H1 (cell line): Measurements from ENCODE around the gene FBXO28. TPM values are rescaled to one million over a fixed set of nuclear protein-coding genes. Genes with fewer than 3 reads are reported as not detected.

Experiments
- CTCF ChIA-PET: fragments of 300-600 bp; sonication (Branson Sonifier 250); formaldehyde crosslinking; loops from one replicate; lab custom pipeline; 2021; ENCODE audit not compliant: partially characterized antibody; lab: Charles Lee
- POLR2A ChIA-PET: fragments of 300-600 bp; sonication (Branson Sonifier 250); formaldehyde crosslinking; loops from one replicate; lab custom pipeline; 2021; ENCODE audit warnings: inconsistent platforms; ENCODE audit not compliant: partially characterized antibody; lab: Charles Lee
- DNase-seq, 2 experiments: peaks; one replicate each; pipeline versions ENCODE4 v3.0.0 to v3.0.0-alpha.2; 2010 to 2022; ENCODE audit warnings: low spot score in 2 of 2, low read depth in 1 of 2, mixed read lengths in 1 of 2
- FAIRE-seq: peaks from 2 replicates; lab custom pipeline; 2011; peaks lifted over from hg19 to GRCh38; lab: Jason Lieb, UNC
- H2AFZ ChIP-seq: 2 replicates; pipeline ENCODE4 v1.8.1; 2012; ENCODE audit warnings: low read length, inconsistent platforms
- H2AK5ac ChIP-seq: 2 replicates; pipeline ENCODE4 v1.6.1; 2013; ENCODE audit warnings: low read depth, low read length
- H2BK120ac ChIP-seq: replicated peaks from 2 replicates; pipeline ENCODE3; 2013; ENCODE audit warnings: low read depth, low read length, inconsistent platforms
- H2BK12ac ChIP-seq: 2 replicates; pipeline ENCODE4 v1.6.1; 2013; ENCODE audit warnings: low read depth, low read length
- H2BK15ac ChIP-seq: 2 replicates; pipeline ENCODE4 v1.6.1; 2013; ENCODE audit warnings: low read length
- H2BK20ac ChIP-seq: 2 replicates; pipeline ENCODE4 v1.6.1; 2013; ENCODE audit warnings: low read length
- H2BK5ac ChIP-seq: 2 replicates; pipeline ENCODE4 v1.6.1; 2013; ENCODE audit warnings: low read depth, low read length
- H3K14ac ChIP-seq: 2 replicates; pipeline ENCODE4 v1.6.1; 2013; ENCODE audit warnings: inconsistent platforms; ENCODE audit not compliant: insufficient read length
- H3K18ac ChIP-seq: 2 replicates; pipeline ENCODE4 v1.6.1; 2013; ENCODE audit warnings: low read length; ENCODE audit errors: extremely low read depth
- H3K23ac ChIP-seq: 2 replicates; pipeline ENCODE4 v1.6.1; 2013; ENCODE audit warnings: inconsistent platforms; ENCODE audit not compliant: insufficient read length
- H3K23me2 ChIP-seq: 2 replicates; pipeline ENCODE4 v1.6.1; 2013; ENCODE audit warnings: low read depth, low read length
- H3K27ac ChIP-seq: 2 replicates; pipeline ENCODE4 v1.6.1; 2011; ENCODE audit warnings: low read depth, low read length, inconsistent platforms
- H3K27me3 ChIP-seq, 4 experiments: replicated peaks in 1 of 4; 1 replicate in 1 of 4; 2 replicates in 3 of 4; pipeline versions ENCODE4 v1.6.1 to v1.8.1; 2011 to 2013; ENCODE audit warnings: low read length in 3 of 4, mild to moderate bottlenecking in 3 of 4, inconsistent platforms in 2 of 4, mixed read lengths in 2 of 4, moderate library complexity in 1 of 4; ENCODE audit not compliant: control insufficient read depth in 3 of 4, insufficient read depth in 3 of 4; ENCODE audit errors: extremely low read depth in 1 of 4
- H3K36me3 ChIP-seq, 4 experiments: 2 replicates each; pipeline versions ENCODE4 v1.6.1 to v1.8.1; 2011 to 2013; ENCODE audit warnings: mild to moderate bottlenecking in 4 of 4, low read length in 3 of 4, moderate library complexity in 2 of 4, control low read depth in 1 of 4, inconsistent platforms in 1 of 4; ENCODE audit not compliant: insufficient read depth in 4 of 4, control insufficient read depth in 2 of 4
- H3K4ac ChIP-seq: replicated peaks from 2 replicates; pipeline ENCODE3; 2013; ENCODE audit warnings: low read length, low read depth, mixed read lengths, inconsistent platforms; ENCODE audit not compliant: insufficient read length
- H3K4me1 ChIP-seq, 4 experiments: replicated peaks in 1 of 4; 1 replicate in 1 of 4; 2 replicates in 3 of 4; pipeline versions ENCODE4 v1.6.1 to v1.8.1; 2011 to 2013; ENCODE audit warnings: low read length in 3 of 4, inconsistent platforms in 2 of 4, mixed read lengths in 1 of 4; ENCODE audit not compliant: insufficient read depth in 4 of 4, control insufficient read depth in 3 of 4
- H3K4me2 ChIP-seq, 2 experiments: 2 replicates each; pipeline versions ENCODE4 v1.6.1 to v1.8.1; 2011 to 2013; ENCODE audit warnings: low read depth in 2 of 2, low read length in 2 of 2, control low read depth in 1 of 2, inconsistent platforms in 1 of 2, mild to moderate bottlenecking in 1 of 2; ENCODE audit not compliant: insufficient read depth in 1 of 2
- H3K4me3 ChIP-seq, 4 experiments: fragments of 200-600, 300-600 bp in 1 of 4; sonication (generic), shearing (Covaris generic), sonication (Bioruptor Twin) in 1 of 4; 2 replicates each; pipeline versions ENCODE4 v1.5.1 to v1.8.1; 2011 to 2016; ENCODE audit warnings: low read length in 4 of 4, low read depth in 3 of 4, control low read depth in 2 of 4, inconsistent platforms in 2 of 4, mild to moderate bottlenecking in 2 of 4, mixed read lengths in 1 of 4, moderate library complexity in 1 of 4; ENCODE audit not compliant: insufficient read depth in 2 of 4; ENCODE audit errors: extremely low read depth in 1 of 4
- H3K56ac ChIP-seq: replicated peaks from 2 replicates; pipeline ENCODE3; 2013; ENCODE audit warnings: low read depth, mild to moderate bottlenecking, mixed read lengths, low read length, inconsistent platforms; ENCODE audit not compliant: insufficient read length
- H3K79me1 ChIP-seq: 2 replicates; pipeline ENCODE4 v1.6.1; 2013; ENCODE audit warnings: low read depth, low read length, control low read depth
- H3K79me2 ChIP-seq, 2 experiments: 2 replicates each; pipeline versions ENCODE4 v1.6.1 to v1.8.1; 2012 to 2013; ENCODE audit warnings: low read length in 2 of 2, mild to moderate bottlenecking in 2 of 2, inconsistent platforms in 1 of 2; ENCODE audit not compliant: insufficient read depth in 2 of 2, control insufficient read depth in 1 of 2
- H3K9ac ChIP-seq, 4 experiments: replicated peaks in 1 of 4; 1 replicate in 1 of 4; 2 replicates in 3 of 4; pipeline versions ENCODE4 v1.6.1 to v1.8.1; 2011 to 2013; ENCODE audit warnings: low read depth in 3 of 4, low read length in 3 of 4, control low read depth in 2 of 4, mild to moderate bottlenecking in 2 of 4, moderate library complexity in 2 of 4, inconsistent platforms in 1 of 4; ENCODE audit errors: extremely low read depth in 1 of 4
- H3K9me3 ChIP-seq, 2 experiments: 2 replicates each; pipeline versions ENCODE4 v1.6.1 to v1.8.1; 2012 to 2013; ENCODE audit warnings: mild to moderate bottlenecking in 2 of 2, moderate library complexity in 2 of 2, control low read depth in 1 of 2, inconsistent platforms in 1 of 2, low read depth in 1 of 2, low read length in 1 of 2, mixed read lengths in 1 of 2; ENCODE audit not compliant: insufficient read depth in 2 of 2
- H4K20me1 ChIP-seq, 2 experiments: replicated peaks in 1 of 2; 2 replicates each; pipeline versions ENCODE3 to v1.8.1; 2011 to 2013; ENCODE audit warnings: inconsistent platforms in 2 of 2, low read length in 2 of 2, mild to moderate bottlenecking in 1 of 2; ENCODE audit not compliant: insufficient read depth in 2 of 2, control insufficient read depth in 1 of 2
- H4K5ac ChIP-seq: 2 replicates; pipeline ENCODE4 v1.6.1; 2013; ENCODE audit warnings: low read length, low read depth, mixed read lengths, inconsistent platforms; ENCODE audit not compliant: insufficient read length
- H4K8ac ChIP-seq: 2 replicates; pipeline ENCODE4 v1.8.0; 2013; ENCODE audit warnings: mild to moderate bottlenecking, moderate library complexity, low read length, inconsistent platforms; ENCODE audit not compliant: insufficient read depth; ENCODE audit errors: extremely low read depth
- H4K91ac ChIP-seq: replicated peaks from 2 replicates; pipeline ENCODE3; 2013; ENCODE audit warnings: low read length, mixed read lengths, inconsistent platforms; ENCODE audit not compliant: insufficient read length
- BRCA1 ChIP-seq: IDR thresholded peaks from 2 replicates; pipeline ENCODE4 v1.6.1; 2012; ENCODE audit warnings: low read depth, low read length, improper control_type of control experiment
- CBX5 ChIP-seq: fragments of 300-800, 300-1000 bp; sonication (generic); IDR thresholded peaks from 2 replicates; pipeline ENCODE4 v1.7.1; 2016; ENCODE audit warnings: antibody characterized with exemption, low read length, low read depth
- CHD2 ChIP-seq: IDR thresholded peaks from 2 replicates; pipeline ENCODE4 v1.6.1; 2012; ENCODE audit warnings: low read length, improper control_type of control experiment
- CTCF ChIP-seq, 3 experiments: IDR thresholded peaks; 1 replicate in 2 of 3; 2 replicates in 1 of 3; pipeline versions ENCODE4 v1.5.1 to v1.6.1; 2011; ENCODE audit warnings: low read length in 3 of 3, mild to moderate bottlenecking in 3 of 3, inconsistent platforms in 2 of 3, low read depth in 1 of 3, moderate library complexity in 1 of 3; ENCODE audit not compliant: insufficient read depth in 1 of 3; ENCODE audit errors: control extremely low read depth in 1 of 3
- POLR2A ChIP-seq, 2 experiments: IDR thresholded peaks; 1 replicate in 1 of 2; 2 replicates in 1 of 2; pipeline ENCODE4 v1.6.1; 2011; ENCODE audit warnings: low read depth in 2 of 2, low read length in 2 of 2, mild to moderate bottlenecking in 2 of 2; ENCODE audit errors: control extremely low read depth in 1 of 2
- RAD21 ChIP-seq, 2 experiments: IDR thresholded peaks in 1 of 2; conservative IDR thresholded peaks in 1 of 2; 2 replicates each; pipeline ENCODE4 v1.6.1; 2011; ENCODE audit warnings: low read depth in 2 of 2, low read length in 2 of 2, improper control_type of control experiment in 1 of 2, inconsistent platforms in 1 of 2, mild to moderate bottlenecking in 1 of 2, moderate library complexity in 1 of 2
- RBBP5 ChIP-seq: IDR thresholded peaks from 2 replicates; pipeline ENCODE4 v1.7.1; 2012; ENCODE audit warnings: low read depth, mild to moderate bottlenecking, inconsistent platforms, low read length, moderate library complexity, borderline replicate concordance
- SIX5 ChIP-seq: IDR thresholded peaks from 2 replicates; pipeline ENCODE4 v1.6.1; 2011; ENCODE audit warnings: mild to moderate bottlenecking, low read depth, low read length
- YY1 ChIP-seq: IDR thresholded peaks from 2 replicates; pipeline ENCODE4 v1.6.1; 2011; ENCODE audit warnings: low read depth, mild to moderate bottlenecking, low read length
- WGBS, 2 experiments: shearing (Covaris generic) in 1 of 2; methylation state at CpG; one replicate each; pipeline versions ENCODE4 v1.1.6 to v1.1.7; 2013 to 2015; ENCODE audit warnings: low lambda C conversion rate in 2 of 2, mixed read lengths in 2 of 2, inconsistent platforms in 1 of 2, low coverage in 1 of 2, missing lambda C conversion rate in 1 of 2; ENCODE audit not compliant: insufficient replicate concordance in 2 of 2, insufficient coverage in 1 of 2, insufficient read length in 1 of 2; ENCODE audit errors: extremely low coverage in 1 of 2, missing lambda C conversion rate in 1 of 2; 5-methylcytosine and 5-hydroxymethylcytosine counted together
- polyA plus RNA-seq, 7 experiments: library from polyadenylated mRNA; depleted of rRNA in 3 of 7; stranded (reverse) in 5 of 7; unstranded in 2 of 7; fragments of >200 nt in 5 of 7; fragments of 200-250 nt in 2 of 7; gene quantifications; 1 replicate in 5 of 7; 2 replicates in 1 of 7; 4 replicates in 1 of 7; pipeline versions ENCODE4 v1.2.1 to v1.2.3, GENCODE V29; 2011 to 2013; ENCODE audit warnings: missing spikeins in 2 of 7, mixed read lengths in 2 of 7
- total RNA-seq: library from RNA; stranded (reverse); fragmentation: NEBNext Ultra II Directional; extraction: Animal tissue kit (Norgen Biotek cat#: 25700); gene quantifications from 2 replicates; pipeline ENCODE4 v1.2.1, GENCODE V29; 2021

FBXO28 gene
- total and polyA plus RNA-seq, 2 of the 8 experiments (the other 6 are each of a cell fraction or from before 2014, with no cell fraction given): 10.3 to 42.5 TPM

- Histone ChIP-seq H3K23ac (no peak overlapping the region), H3K79me2 (no peaks in the 10 kb centered on the region), H4K5ac (peak overlapping the region; percentile 47)
- TF ChIP-seq CBX5 (no peak), BRCA1 (no peak), POLR2A (IDR thresholded peaks at IDR 0.05; ENCODE audit: control extremely low read depth in 1 of 2, low read depth in 2 of 2, low read length in 2 of 2) (0 out of 3 replicates have a peak, but pooled peaks of 1 of the 2 experiments have one; percentile 25), CHD2 (no peak), SIX5 (no peak), RAD21 (IDR thresholded peaks at IDR 0.05 in 1 of 2, conservative IDR thresholded peaks at IDR 0.05 in 1 of 2; ENCODE audit: low read depth in 2 of 2, low read length in 2 of 2) (peak; percentile 68 to 75), RBBP5 (no peak), CTCF (IDR thresholded peaks at IDR 0.05; ENCODE audit: control extremely low read depth in 1 of 3, insufficient read depth in 1 of 3, low read depth in 1 of 3, low read length in 3 of 3) (peak; percentile 35 to 69 (median 67)), YY1 (0 out of 2 replicates have a peak, but pooled peaks have one; percentile 42)
- TF ChIP-seq, all 59 proteins: peak for 4
- no peak overlapping the region for H3K14ac ChIP-seq
- H2BK12ac ChIP-seq: no peak overlapping the region
- H3K23me2 ChIP-seq: no peaks in the 10 kb centered on the region
- H3K36me3 ChIP-seq: no peaks in the 10 kb centered on the region
- WGBS, 2 experiments: 57% methylated on average over 5 of the region's 5 CpGs; no CpG with 5 or more reads in 1 of the 2 experiments
- no peak overlapping the region for H2BK120ac ChIP-seq
- CTCF ChIA-PET: interaction anchor here (0.6 to 2.6 kb wide), 12 partner anchors 10 to 400 kb away, joined by 3 to 13 read pairs (median 4); no protein-coding TSS in a partner anchor
- H2BK15ac ChIP-seq: no peak overlapping the region
- H3K4me3 ChIP-seq: no peak overlapping the region
- DNase-seq (peak in 1 of 2 experiments; percentile 45), FAIRE-seq (peak; percentile 68)
- H3K9me3 ChIP-seq: no peaks in the 10 kb centered on the region
- peak overlapping the region; percentile 98 for H2AFZ ChIP-seq
- no peaks in the 10 kb centered on the region for H3K79me1 ChIP-seq
- no peaks in the 10 kb centered on the region for H3K27me3 ChIP-seq
- H4K20me1 ChIP-seq: no peaks in the 10 kb centered on the region
- H3K56ac ChIP-seq: no peak overlapping the region
- H4K91ac ChIP-seq: no peak overlapping the region
- H3K9ac ChIP-seq: no peak overlapping the region
- no peak overlapping the region for H2BK20ac ChIP-seq
- no peak overlapping the region; a peak in 2 of 4 replicates for H3K4me2 ChIP-seq
- POLR2A ChIA-PET: no interaction called here
- no peak overlapping the region for H2AK5ac ChIP-seq
- 0 out of 7 replicates have a peak, but pooled peaks cover 0 to 4% (median 0%) of the 10 kb centered on the region in 4 experiments for H3K4me1 ChIP-seq
- no peak overlapping the region for H3K4ac ChIP-seq
- H3K27ac ChIP-seq: no peak overlapping the region
- H3K18ac ChIP-seq: peak overlapping the region; percentile 9; the same call in 1 of the 2 replicates
- no peak overlapping the region for H2BK5ac ChIP-seq
- H4K8ac ChIP-seq: 0 out of 2 replicates have a peak overlapping the region, but pooled peaks have one; percentile 73
Observed at GRCh38 chr1:224106568-224107281, 7.2 kb upstream of the FBXO28 start.
